ENCODE results near the gene CDCP2. TPM values are rescaled to one million over a fixed set of nuclear protein-coding genes. Genes with fewer than 3 reads are reported as not detected.

Gene CDCP2
- total RNA-seq, 1 donor from 2014 or later = not detected

- H3K27me3 Mint-ChIP-seq (ENCODE audit: low read depth) = peaks cover 3% of the 10 kb centered on the region
- DNase-seq (ENCODE audit: low spot score) = peak; percentile 79
- H3K9me3 Mint-ChIP-seq (ENCODE audit: low read depth) = no peaks in the 10 kb centered on the region
- H3K27ac Mint-ChIP-seq (ENCODE audit: unreplicated experiment) = peak overlapping the region; percentile 65
- no peaks in the 10 kb centered on the region for H3K36me3 Mint-ChIP-seq (ENCODE audit: low read depth)
- peaks cover 9% of the 10 kb centered on the region for H3K4me1 Mint-ChIP-seq (ENCODE audit: low read depth)
- peak overlapping the region; percentile 58 for H3K4me3 Mint-ChIP-seq (ENCODE audit: unreplicated experiment)
- TF ChIP-seq CTCF (IDR thresholded peaks at IDR 0.05) = no peak
These were observed 31.9 kb downstream of the CDCP2 start for GRCh38 chr1:54120698-54121481.

- peak; percentile 68 for DNase-seq (ENCODE audit: low spot score)
- TF ChIP-seq CTCF (IDR thresholded peaks at IDR 0.05) = no peak
- Mint-ChIP-seq H3K36me3 (ENCODE audit: low read depth) (no peaks in the 10 kb centered on the region), H3K9me3 (ENCODE audit: low read depth) (no peaks in the 10 kb centered on the region), H3K27me3 (ENCODE audit: low read depth) (peaks cover 3% of the 10 kb centered on the region), H3K27ac (ENCODE audit: unreplicated experiment) (no peak overlapping the region), H3K4me1 (ENCODE audit: low read depth) (peaks cover 9% of the 10 kb centered on the region), H3K4me3 (ENCODE audit: unreplicated experiment) (no peak overlapping the region)
These were observed 32.6 kb downstream of the CDCP2 start for GRCh38 chr1:54120018-54120697.

- Mint-ChIP-seq H3K27me3 (ENCODE audit: low read depth) (peaks cover 3% of the 10 kb centered on the region), H3K9me3 (ENCODE audit: low read depth) (no peaks in the 10 kb centered on the region), H3K4me1 (ENCODE audit: low read depth) (peaks cover 9% of the 10 kb centered on the region), H3K4me3 (ENCODE audit: unreplicated experiment) (no peak overlapping the region), H3K36me3 (ENCODE audit: low read depth) (no peaks in the 10 kb centered on the region), H3K27ac (ENCODE audit: unreplicated experiment) (no peak overlapping the region)
- TF ChIP-seq CTCF (IDR thresholded peaks at IDR 0.05) = no peak
- DNase-seq (ENCODE audit: low spot score) = peak; percentile 47
These were observed 34.1 kb downstream of the CDCP2 start for GRCh38 chr1:54118704-54119103.

GRCh38 chr1:54117815-54118563 lies 34.8 kb downstream of the CDCP2 start:
- DNase-seq (ENCODE audit: low spot score) = peak; percentile 24
- Mint-ChIP-seq H3K9me3 (ENCODE audit: low read depth) (no peaks in the 10 kb centered on the region), H3K27me3 (ENCODE audit: low read depth) (peaks cover 3% of the 10 kb centered on the region), H3K4me3 (ENCODE audit: unreplicated experiment) (no peak overlapping the region), H3K4me1 (ENCODE audit: low read depth) (peaks cover 9% of the 10 kb centered on the region), H3K36me3 (ENCODE audit: low read depth) (no peaks in the 10 kb centered on the region), H3K27ac (ENCODE audit: unreplicated experiment) (no peak overlapping the region)
- TF ChIP-seq CTCF (IDR thresholded peaks at IDR 0.05) = no peak

- TF ChIP-seq CTCF (IDR thresholded peaks at IDR 0.05) = no peak
- Mint-ChIP-seq H3K27me3 (ENCODE audit: low read depth) (no peaks in the 10 kb centered on the region), H3K27ac (ENCODE audit: unreplicated experiment) (no peak overlapping the region)
These were observed 37.3 kb downstream of the CDCP2 start for GRCh38 chr1:54115520-54115919.

More at GRCh38 chr1:54115520-54115919, 37.3 kb downstream of the CDCP2 start:
- Mint-ChIP-seq H3K9me3 (ENCODE audit: low read depth) (no peaks in the 10 kb centered on the region), H3K36me3 (ENCODE audit: low read depth) (no peaks in the 10 kb centered on the region), H3K4me3 (ENCODE audit: unreplicated experiment) (no peak overlapping the region), H3K4me1 (ENCODE audit: low read depth) (no peaks in the 10 kb centered on the region)
- DNase-seq (ENCODE audit: low spot score) = no peak
